Activated CD8-positive, alpha-beta memory T cell treated with anti-CD3 and anti-CD28 coated beads for 4 hours (primary cell): ENCODE measurements around the gene NDUFA3.

Source experiments
- DNase-seq, 2 donors: peaks; one replicate each; pipeline ENCODE4 v3.0.0-alpha.2; 2020; ENCODE audit warnings: low read depth in 2 of 2

Gene NDUFA3

GRCh38 chr19:54137699-54138488 is 35.2 kb downstream of the NDUFA3 start, which contains the start of gene CNOT3:
CNOT3 (plus strand) TSS chr19:54137762; CDS start chr19:54142979, 5,217 bp downstream.
- no peak for DNase-seq

- DNase-seq, result no peak
These were observed 36.0 kb downstream of the NDUFA3 start for GRCh38 chr19:54138489-54139256.

GRCh38 chr19:54141356-54141755 is 38.7 kb downstream of the NDUFA3 start:
- DNase-seq, result no peak

GRCh38 chr19:54142166-54142780 is 39.6 kb downstream of the NDUFA3 start:
- no peak for DNase-seq

GRCh38 chr19:54145541-54146158 is 43.0 kb downstream of the NDUFA3 start:
- DNase-seq, result no peak

- DNase-seq, result no peak
These were observed 45.0 kb downstream of the NDUFA3 start for GRCh38 chr19:54147676-54148075.

GRCh38 chr19:54148158-54148557 is 45.5 kb downstream of the NDUFA3 start:
- DNase-seq, result no peak

GRCh38 chr19:54149021-54149812 is 46.6 kb downstream of the NDUFA3 start:
- DNase-seq, result no peak

GRCh38 chr19:54151362-54152035 is 48.8 kb downstream of the NDUFA3 start:
- DNase-seq, result no peak

- no peak for DNase-seq
These were observed 49.6 kb downstream of the NDUFA3 start for GRCh38 chr19:54152267-54152666.

- DNase-seq, result no peak
These were observed 50.3 kb downstream of the NDUFA3 start for GRCh38 chr19:54152878-54153524.

- no peak for DNase-seq
These were observed 51.2 kb downstream of the NDUFA3 start for GRCh38 chr19:54153731-54154326.

GRCh38 chr19:54154603-54155345 is 52.1 kb downstream of the NDUFA3 start:
- no peak for DNase-seq

GRCh38 chr19:54155694-54156093 is 53.0 kb downstream of the NDUFA3 start:
- DNase-seq, result no peak

- no peak for DNase-seq
These were observed 53.8 kb downstream of the NDUFA3 start for GRCh38 chr19:54156490-54156889.

- no peak for DNase-seq
These were observed 54.3 kb downstream of the NDUFA3 start for GRCh38 chr19:54156953-54157352.
